SU-DHL-6 (cell line): ENCODE data around the gene UBA1.

Experiments used
- CTCF ChIP-seq: fragments of 200-600 bp; sonication (generic); IDR thresholded peaks from one replicate; pipeline ENCODE4 v1.5.1; 2017; ENCODE audit warnings: antibody characterized with exemption, mild to moderate bottlenecking, low read length, moderate library complexity; ENCODE audit not compliant: insufficient read depth, poor library complexity, severe bottlenecking
- EZH2phosphoT487 ChIP-seq: fragments of 200-600 bp; sonication (generic), shearing (Covaris generic); conservative IDR thresholded peaks from 2 replicates; pipeline ENCODE4 v1.6.1; 2018; ENCODE audit warnings: mild to moderate bottlenecking, antibody characterized with exemption, low read length, moderate library complexity, mixed read lengths

- no peak for TF ChIP-seq CTCF
- no peak for TF ChIP-seq EZH2phosphoT487
Observed at GRCh38 chrX:47239898-47240545, 46.4 kb downstream of the UBA1 start.
